Esophagus muscularis mucosa (tissue), 4 donors: ENCODE data around the gene CAPN14. TPM values are rescaled to one million over a fixed set of nuclear protein-coding genes. Genes with fewer than 3 reads are reported as not detected.

Source experiments
- DNase-seq: peaks from one replicate; pipeline ENCODE4 v3.0.0-alpha.2; 2017; ENCODE audit errors: extremely low spot score
- H3K27ac ChIP-seq, 4 donors: fragments of 200-600 bp; sonication (generic); replicated peaks in 1 of 4; 1 replicate in 3 of 4; 2 replicates in 1 of 4; pipeline ENCODE4 v1.5.1; 2016 to 2019; ENCODE audit warnings: mild to moderate bottlenecking in 1 of 4
- H3K27me3 ChIP-seq, 4 donors: fragments of 200-600 bp; sonication (generic); one replicate each; pipeline versions ENCODE4 v1.5.1 to v1.6.0; 2016 to 2019
- H3K36me3 ChIP-seq, 4 donors: fragments of 200-600 bp; sonication (generic); one replicate each; pipeline ENCODE4 v1.5.1; 2016 to 2019
- H3K4me1 ChIP-seq, 4 donors: fragments of 200-600 bp; sonication (generic); one replicate each; pipeline ENCODE4 v1.5.1; 2016 to 2019
- H3K4me3 ChIP-seq, 4 donors: fragments of 200-600 bp; sonication (generic); 1 replicate in 2 of 4; 2 replicates in 2 of 4; pipeline ENCODE4 v1.5.1; 2016 to 2019; ENCODE audit warnings: mild to moderate bottlenecking in 4 of 4, moderate library complexity in 1 of 4
- H3K9me3 ChIP-seq, 4 donors: fragments of 200-600 bp; sonication (generic); 1 replicate in 3 of 4; 2 replicates in 1 of 4; pipeline ENCODE4 v1.5.1; 2016 to 2019
- EP300 ChIP-seq: sonication (generic); formaldehyde crosslinking; IDR thresholded peaks from one replicate; pipeline ENCODE4 v1.6.1; 2017; ENCODE audit warnings: antibody characterized with exemption
- POLR2A ChIP-seq: fragments of 450-650 bp; IDR thresholded peaks from one replicate; pipeline ENCODE4 v1.6.1; 2017; ENCODE audit warnings: antibody characterized with exemption, moderate library complexity, mild to moderate bottlenecking, low read depth
- POLR2AphosphoS5 ChIP-seq, 2 donors: sonication (generic); formaldehyde crosslinking; IDR thresholded peaks; one replicate each; pipeline ENCODE4 v1.6.1; 2017; ENCODE audit warnings: antibody characterized with exemption in 2 of 2
- WGBS: methylation state at CpG from one replicate; pipeline ENCODE4 v1.1.5; 2018; 5-methylcytosine and 5-hydroxymethylcytosine counted together
- intact Hi-C: fragments of 100-400 bp; cut with DNase I; formaldehyde crosslinking; loops from one replicate; pipeline ENCODE4 v1.15.1; 2023
- small RNA-seq, 3 donors: library from RNA; depleted of rRNA; stranded (forward); fragments of <200 nt; gene quantifications; one replicate each; pipeline ENCODE3, GENCODE V24; 2016
- total RNA-seq, 4 donors: library from RNA; depleted of rRNA; stranded (reverse); fragments of >200 nt; gene quantifications; one replicate each; pipeline versions ENCODE4 v1.1.0 to v1.2.1, GENCODE V29; 2016
- TF ChIP-seq, protein P1 (sequence below), 3 experiments: fragments of 200-600 bp in 2 of 3; fragments of 450-650 bp in 1 of 3; sonication (generic) in 2 of 3; IDR thresholded peaks; one replicate each; pipeline ENCODE4 v1.5.1; 2017 to 2019; ENCODE audit warnings: antibody characterized with exemption in 3 of 3, mild to moderate bottlenecking in 2 of 3, moderate library complexity in 1 of 3

Gene CAPN14
- total RNA-seq, 4 donors from 2014 or later, result 0.42 TPM; not detected in 3

DNA sequence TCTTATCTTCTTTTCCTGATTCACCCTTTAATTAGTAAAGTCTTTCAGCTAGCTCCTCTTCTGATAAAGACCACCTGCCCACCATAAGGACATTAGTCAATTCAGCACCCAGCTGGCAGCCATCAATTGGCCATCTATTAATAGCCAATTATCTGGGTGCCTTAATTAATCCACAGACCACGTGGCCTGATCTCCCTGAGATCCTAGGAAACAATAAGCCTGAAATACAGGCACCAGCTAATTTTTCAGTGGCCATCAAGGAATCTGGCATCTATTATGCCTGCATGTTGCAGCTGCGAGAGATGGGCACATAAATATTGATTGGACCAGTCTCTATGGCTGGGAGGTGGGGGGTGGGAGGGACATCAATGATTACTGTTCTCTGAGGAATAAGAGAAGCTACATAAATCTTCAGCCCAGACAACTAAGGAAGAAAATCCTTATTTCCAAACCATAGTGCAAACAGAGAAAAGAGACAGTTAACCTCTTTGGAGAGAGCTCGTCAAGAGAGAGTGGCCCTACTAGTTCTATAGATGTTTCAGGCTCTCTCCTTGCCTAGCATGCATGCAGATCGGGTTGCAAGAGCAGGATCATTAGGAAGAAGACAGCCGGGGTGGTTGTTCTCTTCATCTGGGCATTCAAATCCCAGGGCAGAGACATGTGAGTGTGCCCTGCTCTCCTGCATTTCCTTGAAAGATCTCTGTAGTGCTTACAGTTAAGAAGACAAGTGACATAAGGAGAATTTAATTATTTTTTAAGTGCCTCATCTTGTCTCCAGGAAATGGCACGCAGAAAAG lies 87.7 kb downstream of the CAPN14 start:
- Histone ChIP-seq H3K9me3 (no peaks in the 10 kb centered on the region), H3K36me3 (no peaks in the 10 kb centered on the region), H3K4me1 (no peaks in the 10 kb centered on the region), H3K27ac (no peak overlapping the region), H3K4me3 (no peak overlapping the region), H3K27me3 (peaks cover 0 to 31% (median 1%) of the 10 kb centered on the region in 4 donors)
- DNase-seq, result no peak
- intact Hi-C loops, result no loop called here
- 68% methylated on average over 6 of the region's 6 CpGs for WGBS
- TF ChIP-seq EP300 (no peak), POLR2AphosphoS5 (IDR thresholded peaks at IDR 0.05) (no peak), POLR2A (no peak)
- TF ChIP-seq, protein P1, sequence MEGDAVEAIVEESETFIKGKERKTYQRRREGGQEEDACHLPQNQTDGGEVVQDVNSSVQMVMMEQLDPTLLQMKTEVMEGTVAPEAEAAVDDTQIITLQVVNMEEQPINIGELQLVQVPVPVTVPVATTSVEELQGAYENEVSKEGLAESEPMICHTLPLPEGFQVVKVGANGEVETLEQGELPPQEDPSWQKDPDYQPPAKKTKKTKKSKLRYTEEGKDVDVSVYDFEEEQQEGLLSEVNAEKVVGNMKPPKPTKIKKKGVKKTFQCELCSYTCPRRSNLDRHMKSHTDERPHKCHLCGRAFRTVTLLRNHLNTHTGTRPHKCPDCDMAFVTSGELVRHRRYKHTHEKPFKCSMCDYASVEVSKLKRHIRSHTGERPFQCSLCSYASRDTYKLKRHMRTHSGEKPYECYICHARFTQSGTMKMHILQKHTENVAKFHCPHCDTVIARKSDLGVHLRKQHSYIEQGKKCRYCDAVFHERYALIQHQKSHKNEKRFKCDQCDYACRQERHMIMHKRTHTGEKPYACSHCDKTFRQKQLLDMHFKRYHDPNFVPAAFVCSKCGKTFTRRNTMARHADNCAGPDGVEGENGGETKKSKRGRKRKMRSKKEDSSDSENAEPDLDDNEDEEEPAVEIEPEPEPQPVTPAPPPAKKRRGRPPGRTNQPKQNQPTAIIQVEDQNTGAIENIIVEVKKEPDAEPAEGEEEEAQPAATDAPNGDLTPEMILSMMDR (IDR thresholded peaks at IDR 0.05), result no peak

DNA sequence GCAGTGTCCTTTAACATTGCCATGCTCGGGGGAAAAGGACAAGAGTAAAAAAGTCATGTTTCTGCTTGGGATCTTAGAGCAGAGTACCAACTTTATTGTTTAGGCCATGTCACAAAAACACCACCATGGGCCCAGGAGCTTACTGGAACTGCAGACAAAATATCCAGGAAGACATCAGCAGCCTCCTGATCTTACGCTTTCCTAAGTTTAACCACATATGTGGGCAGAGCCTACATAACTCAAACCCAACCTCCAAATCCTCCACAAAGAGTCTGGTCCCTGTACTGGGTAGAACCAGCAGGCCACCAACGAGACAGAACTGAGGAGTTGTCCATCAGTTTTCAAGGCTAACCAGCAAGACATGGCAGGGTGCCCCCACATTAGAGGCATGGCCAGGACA lies 89.4 kb downstream of the CAPN14 start:
- TF ChIP-seq, protein P1 (IDR thresholded peaks at IDR 0.05), result no peak
- TF ChIP-seq EP300 (no peak), POLR2AphosphoS5 (IDR thresholded peaks at IDR 0.05) (no peak), POLR2A (no peak)
- Histone ChIP-seq H3K27ac (no peak overlapping the region), H3K9me3 (no peaks in the 10 kb centered on the region), H3K4me3 (no peak overlapping the region), H3K27me3 (peaks cover 0 to 21% (median 0%) of the 10 kb centered on the region in 4 donors), H3K36me3 (no peaks in the 10 kb centered on the region), H3K4me1 (no peaks in the 10 kb centered on the region)
- DNase-seq, result no peak
- intact Hi-C loops, result no loop called here
- WGBS, result 71% methylated on average over 3 of the region's 3 CpGs

DNA sequence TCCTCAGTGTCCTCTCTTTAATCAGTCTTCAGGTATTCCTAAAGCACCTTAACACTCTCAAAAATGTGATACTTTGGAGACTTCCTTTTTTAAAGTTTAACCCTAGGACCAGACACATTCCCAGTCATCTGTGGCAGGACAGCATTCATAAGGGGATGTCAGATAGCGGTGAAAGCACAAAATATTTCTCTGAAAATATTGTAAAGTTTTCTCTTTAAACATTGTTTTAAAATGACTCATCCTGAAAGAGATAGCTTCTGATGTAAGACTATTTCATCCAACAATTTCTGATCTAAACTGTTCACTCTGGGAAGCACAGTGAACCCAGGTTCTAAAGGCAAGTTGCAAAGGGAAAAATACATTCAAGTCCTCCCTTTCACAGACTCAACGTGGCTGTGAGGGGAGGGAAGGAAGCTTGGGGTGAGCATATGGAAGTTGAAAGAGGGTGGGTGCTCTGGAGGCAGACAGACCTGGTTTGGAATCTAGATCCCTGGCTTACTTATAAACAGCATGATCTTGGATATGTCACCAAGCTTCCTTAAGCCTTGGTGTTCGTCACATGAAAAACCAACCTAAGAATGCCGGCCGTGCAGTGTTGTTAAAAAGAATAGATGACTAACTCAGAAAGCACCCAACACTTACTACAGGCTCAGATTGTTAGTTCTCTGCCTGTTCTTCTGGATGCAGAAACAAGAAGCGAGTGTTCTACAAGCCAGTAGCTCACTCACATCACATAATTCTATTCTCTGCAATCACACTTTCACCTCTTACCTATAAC lies 91.2 kb downstream of the CAPN14 start:
- Histone ChIP-seq H3K27me3 (peaks cover 0 to 23% (median 0%) of the 10 kb centered on the region in 4 donors), H3K9me3 (no peaks in the 10 kb centered on the region), H3K27ac (no peak overlapping the region), H3K36me3 (no peaks in the 10 kb centered on the region), H3K4me1 (no peaks in the 10 kb centered on the region), H3K4me3 (no peak overlapping the region)
- intact Hi-C loops, result no loop called here
- TF ChIP-seq EP300 (no peak), POLR2AphosphoS5 (IDR thresholded peaks at IDR 0.05) (no peak), POLR2A (no peak)
- TF ChIP-seq, protein P1 (IDR thresholded peaks at IDR 0.05), result no peak
- peak; percentile 74 for DNase-seq
- 72% methylated on average over 6 of the region's 6 CpGs for WGBS

DNA sequence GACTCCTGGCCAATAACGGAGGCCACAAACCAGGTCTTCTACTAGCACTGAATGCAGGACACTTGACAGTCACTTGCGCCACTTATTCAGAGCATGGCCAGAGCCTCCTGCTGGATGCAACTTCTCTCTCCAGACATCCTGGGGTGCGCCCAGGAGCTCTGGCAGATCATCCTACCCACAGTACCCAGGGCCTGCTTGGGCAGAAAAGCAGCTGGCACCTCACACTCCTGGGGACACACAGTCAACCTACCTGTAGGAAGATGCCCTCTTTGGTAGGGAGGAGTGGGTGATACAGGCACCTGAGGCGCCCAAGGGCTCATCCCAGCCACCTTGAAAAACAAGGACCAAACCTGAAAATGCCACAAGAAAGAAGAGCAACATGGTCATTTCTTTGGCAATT lies 92.4 kb downstream of the CAPN14 start:
- H3K36me3 ChIP-seq, result no peaks in the 10 kb centered on the region
- H3K9me3 ChIP-seq, result no peaks in the 10 kb centered on the region
- no peak overlapping the region for H3K4me3 ChIP-seq
- H3K4me1 ChIP-seq, result no peaks in the 10 kb centered on the region
- intact Hi-C loops, result no loop called here
- WGBS, result 100% methylated on average over 1 of the region's 4 CpGs
- TF ChIP-seq EP300 (no peak), POLR2A (no peak), POLR2AphosphoS5 (IDR thresholded peaks at IDR 0.05) (no peak)
- TF ChIP-seq, protein P1 (IDR thresholded peaks at IDR 0.05), result no peak
- peaks cover 0 to 18% (median 0%) of the 10 kb centered on the region in 4 donors for H3K27me3 ChIP-seq
- H3K27ac ChIP-seq, result no peak overlapping the region
- peak; percentile 77 for DNase-seq

Small RNAs within 50 kb of the gene (small RNA-seq; reads per million reads assigned to genes)
- 0 reads per million in 3 donors for gene RNA5SP90

Other genes with a start within 250 kb of the CAPN14 start
- 1 to 10 TPM in 1 of 4 donors, under 1 TPM in 2, not detected in 1; 0.33 to 1.0 (median 0.80) TPM for gene GALNT14, start 79.1 kb downstream of the CAPN14 start, total RNA-seq
- gene EHD3, start 16.6 kb upstream of the CAPN14 start, total RNA-seq, result 1 to 10 TPM; 3.8 to 7.4 (median 4.6) TPM
- under 1 TPM in 1 of 4 donors, not detected in 3; 0.17 TPM for gene XDH, start 197.2 kb upstream of the CAPN14 start, total RNA-seq